GM23248 (cell line): ENCODE measurements around the gene OPCML.

ENCODE experiments used
- EZH2 ChIP-seq: fragments of 200-600 bp; sonication (generic); IDR thresholded peaks from 2 replicates; pipeline ENCODE4 v1.6.1; 2018; ENCODE audit warnings: antibody characterized with exemption, mild to moderate bottlenecking; ENCODE audit not compliant: insufficient read depth, poor library complexity, severe bottlenecking
- EZH2phosphoT487 ChIP-seq: fragments of 200-600 bp; sonication (generic); IDR thresholded peaks from 2 replicates; pipeline ENCODE4 v1.6.1; 2018; ENCODE audit warnings: antibody characterized with exemption, moderate library complexity, mild to moderate bottlenecking, low read depth; ENCODE audit not compliant: insufficient read depth

GRCh38 chr11:133219543-133219942 lies 312.8 kb downstream of the OPCML start:
- TF ChIP-seq EZH2phosphoT487 (no peak), EZH2 (no peak)
